DMS79 (cell line): ENCODE data around the gene DIO3.
"Not testable (repeated sequence)": the region's sequence is repeated elsewhere in the genome, so short reads cannot be mapped to it uniquely, and the experiment has no call there.

Experiments used
- DNase-seq: peaks from one replicate; lab custom pipeline; 2025; lab: John Stamatoyannopoulos, UW

DIO3 gene

GRCh38 chr14:101542391-101542790 is 18.9 kb upstream of the DIO3 start:
- no peak for DNase-seq

GRCh38 chr14:101543814-101544213 is 17.5 kb upstream of the DIO3 start:
- no peak for DNase-seq

GRCh38 chr14:101544550-101544949 is 16.7 kb upstream of the DIO3 start:
- DNase-seq: no peak

- DNase-seq: no peak
These were observed 14.6 kb upstream of the DIO3 start for GRCh38 chr14:101546706-101547105.

GRCh38 chr14:101547107-101547738 is 14.1 kb upstream of the DIO3 start:
- DNase-seq: no peak

GRCh38 chr14:101547961-101548669 is 13.2 kb upstream of the DIO3 start:
- no peak for DNase-seq

GRCh38 chr14:101548710-101549109 is 12.6 kb upstream of the DIO3 start:
- DNase-seq: no peak

- DNase-seq: no peak
These were observed 12.1 kb upstream of the DIO3 start for GRCh38 chr14:101549154-101549553.

GRCh38 chr14:101550202-101550912 is 10.9 kb upstream of the DIO3 start:
- not testable (repeated sequence) for DNase-seq

GRCh38 chr14:101551729-101552595 is 9.3 kb upstream of the DIO3 start:
- DNase-seq: no peak

- no peak for DNase-seq
These were observed 8.5 kb upstream of the DIO3 start for GRCh38 chr14:101552786-101553231.

GRCh38 chr14:101553393-101553792 is 7.9 kb upstream of the DIO3 start:
- no peak for DNase-seq

GRCh38 chr14:101553931-101554330 is 7.4 kb upstream of the DIO3 start:
- no peak for DNase-seq

GRCh38 chr14:101554991-101555668 is 6.2 kb upstream of the DIO3 start:
- no peak for DNase-seq

GRCh38 chr14:101555669-101556043 is 5.6 kb upstream of the DIO3 start:
- DNase-seq: not testable (repeated sequence)

GRCh38 chr14:101556131-101556530 is 5.2 kb upstream of the DIO3 start:
- no peak for DNase-seq

GRCh38 chr14:101556566-101557320 is 4.6 kb upstream of the DIO3 start:
- no peak for DNase-seq

- no peak for DNase-seq
These were observed 4.0 kb upstream of the DIO3 start for GRCh38 chr14:101557321-101557695.

GRCh38 chr14:101557811-101558738 is 3.2 kb upstream of the DIO3 start:
- no peak for DNase-seq

- no peak for DNase-seq
These were observed 2.5 kb upstream of the DIO3 start for GRCh38 chr14:101558739-101559240.
